GM19025 (cell line): Measurements from ENCODE around the gene SCFD2.

ENCODE experiments used
- ATAC-seq: cut with Tn5 transposase; IDR thresholded peaks from one replicate; pipeline ENCODE4 v1.9.1; 2021; ENCODE audit warnings: mild to moderate bottlenecking, low read depth, moderate library complexity; ENCODE audit not compliant: unreplicated experiment

Gene SCFD2

DNA sequence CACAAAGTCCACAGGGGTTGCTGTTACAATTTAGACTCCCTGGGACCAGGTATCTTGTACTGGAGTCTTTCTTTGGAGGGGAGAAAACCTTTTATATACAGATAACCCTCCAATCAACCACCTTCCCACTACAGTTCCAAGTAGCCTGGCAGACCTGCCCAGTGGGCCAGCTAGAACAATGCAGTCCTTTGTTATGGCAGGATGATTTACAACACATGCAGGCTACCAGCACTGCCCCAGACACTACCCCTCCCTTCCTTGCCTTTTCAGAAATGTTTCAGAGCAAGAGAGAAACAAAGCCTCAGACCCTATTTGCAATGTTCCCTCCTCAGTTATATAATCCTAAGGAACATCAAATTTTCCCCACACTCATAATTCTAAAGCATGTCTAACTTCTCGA is 492.7 kb downstream of the SCFD2 start:
- no peak for ATAC-seq

DNA sequence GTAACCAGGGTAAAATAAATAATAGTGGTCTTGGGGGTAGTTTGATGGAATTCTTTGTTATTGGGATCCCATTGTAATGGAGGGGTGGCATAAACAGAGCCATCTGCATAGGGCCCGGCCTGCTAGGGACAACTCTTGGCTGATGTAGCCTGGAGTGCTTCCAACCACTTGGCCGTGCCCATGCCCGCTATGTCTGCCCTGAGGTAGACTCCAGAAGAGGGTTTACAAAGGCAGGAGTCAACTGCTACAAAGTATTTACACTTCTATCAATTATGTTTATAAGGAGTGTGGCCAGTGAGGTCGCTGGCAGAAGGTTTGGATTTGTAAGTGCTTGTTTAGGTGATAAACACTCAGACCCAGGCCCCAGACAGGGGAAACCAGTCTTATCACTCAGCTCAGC is 495.6 kb downstream of the SCFD2 start:
- ATAC-seq = no peak

DNA sequence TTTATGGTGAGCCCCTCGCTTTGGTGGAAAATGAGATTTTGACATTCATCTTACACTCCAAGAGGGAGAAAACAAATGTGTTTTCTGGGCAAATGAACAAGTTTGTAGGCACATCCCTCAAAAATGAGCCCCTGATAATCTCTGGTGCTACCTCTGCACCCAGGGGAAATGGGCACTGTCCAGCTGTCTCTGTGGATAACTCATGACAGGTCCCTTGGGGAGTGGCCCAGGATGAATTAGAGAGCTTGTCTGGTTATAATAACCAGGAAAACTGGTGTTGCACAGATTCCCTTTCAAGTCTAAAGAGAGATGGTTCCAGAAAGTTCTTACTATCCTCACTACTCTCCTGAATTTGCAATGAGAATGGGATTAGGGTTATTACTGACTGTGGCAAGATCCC is 496.2 kb downstream of the SCFD2 start:
- ATAC-seq = no peak

DNA sequence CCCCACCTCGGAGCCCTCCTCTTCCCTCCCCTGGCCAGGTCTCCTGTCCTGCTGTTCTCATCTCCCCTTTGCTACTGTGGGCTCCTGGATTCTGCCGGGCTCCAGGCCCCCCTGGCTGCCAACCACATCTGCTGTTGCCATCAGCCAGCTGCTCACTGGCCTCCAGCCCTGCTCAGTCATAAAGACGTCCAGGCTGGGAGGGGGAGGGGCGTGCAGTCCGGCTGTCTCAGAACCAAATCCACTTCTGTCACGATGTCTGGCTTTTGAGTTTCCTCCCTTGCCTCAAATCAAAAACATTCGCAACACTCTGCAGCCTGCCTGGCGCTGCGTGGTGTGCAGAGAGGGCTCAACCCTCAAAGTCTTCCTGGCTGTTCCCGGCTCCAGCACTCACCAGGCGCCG is 496.7 kb downstream of the SCFD2 start:
- ATAC-seq = no peak

DNA sequence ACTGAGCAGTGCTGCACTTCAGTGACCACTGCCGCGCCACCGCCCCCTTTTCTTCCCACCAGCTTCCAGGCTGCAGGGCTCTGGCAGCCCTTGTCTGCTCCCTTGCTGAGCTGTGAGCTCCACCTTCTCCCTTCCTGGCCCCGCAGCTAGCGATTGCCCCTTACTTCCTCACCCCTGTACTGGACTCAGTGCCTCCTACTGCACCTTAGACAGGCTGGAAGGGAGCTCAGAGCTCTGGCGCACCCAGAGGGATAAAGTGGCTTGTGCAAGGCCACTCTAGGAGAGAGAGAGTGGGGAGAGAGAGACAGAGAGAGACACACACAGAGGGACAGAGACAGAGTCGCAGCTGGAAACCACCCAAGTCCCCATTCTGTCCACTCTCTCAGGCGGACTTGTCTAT is 497.7 kb downstream of the SCFD2 start:
- ATAC-seq = no peak

DNA sequence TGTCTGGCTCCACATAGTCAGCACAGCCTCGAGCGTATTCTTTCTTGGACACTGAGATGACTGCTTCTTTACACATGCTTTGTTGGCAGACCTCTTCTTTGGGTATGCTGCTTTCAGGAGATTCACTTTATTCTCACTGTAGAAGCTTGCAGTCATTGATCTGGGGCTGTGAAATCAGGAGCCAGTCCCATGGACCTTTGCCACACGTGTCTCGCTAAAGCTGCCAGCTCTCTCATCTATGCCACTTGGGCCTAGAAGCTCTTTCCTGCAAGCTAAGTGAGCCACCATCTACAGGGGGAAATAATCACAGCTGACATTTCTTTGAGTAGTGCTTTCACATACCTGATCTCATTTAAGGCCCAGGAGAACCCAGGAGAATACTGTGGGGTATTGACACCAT is 498.7 kb downstream of the SCFD2 start:
- no peak for ATAC-seq

DNA sequence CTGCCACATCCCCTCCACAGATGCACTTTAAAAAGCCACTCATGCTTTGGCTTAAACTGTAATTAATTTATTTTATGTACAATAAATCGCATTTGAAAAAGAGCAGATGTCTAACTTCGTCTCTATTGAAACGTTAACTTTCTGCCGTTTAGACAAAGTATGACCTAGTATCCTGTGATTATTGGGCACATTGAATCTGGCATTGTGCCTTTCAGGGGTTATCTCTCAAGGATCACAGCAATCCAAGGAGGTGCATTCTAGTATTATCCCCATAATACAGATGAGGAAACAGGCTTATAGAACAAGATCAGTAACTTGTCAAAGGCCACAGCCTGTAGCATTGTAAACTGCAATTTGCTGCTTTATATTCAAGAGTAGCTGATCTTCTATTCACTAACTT is 499.1 kb downstream of the SCFD2 start:
- no peak for ATAC-seq

DNA sequence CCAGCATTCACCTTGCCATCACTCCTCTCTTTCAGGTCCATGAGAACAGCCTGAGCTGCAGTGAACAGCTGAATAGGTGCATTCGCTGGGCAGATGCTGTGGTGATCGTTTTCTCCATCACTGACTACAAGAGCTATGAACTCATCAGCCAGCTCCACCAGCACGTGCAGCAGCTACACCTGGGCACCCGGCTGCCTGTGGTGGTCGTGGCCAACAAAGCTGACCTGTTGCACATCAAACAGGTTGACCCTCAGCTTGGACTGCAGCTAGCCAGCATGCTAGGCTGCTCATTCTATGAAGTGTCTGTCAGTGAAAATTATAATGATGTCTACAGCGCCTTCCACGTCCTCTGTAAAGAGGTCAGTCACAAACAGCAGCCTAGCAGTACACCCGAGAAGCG is 500.6 kb downstream of the SCFD2 start:
- ATAC-seq = no peak

DNA sequence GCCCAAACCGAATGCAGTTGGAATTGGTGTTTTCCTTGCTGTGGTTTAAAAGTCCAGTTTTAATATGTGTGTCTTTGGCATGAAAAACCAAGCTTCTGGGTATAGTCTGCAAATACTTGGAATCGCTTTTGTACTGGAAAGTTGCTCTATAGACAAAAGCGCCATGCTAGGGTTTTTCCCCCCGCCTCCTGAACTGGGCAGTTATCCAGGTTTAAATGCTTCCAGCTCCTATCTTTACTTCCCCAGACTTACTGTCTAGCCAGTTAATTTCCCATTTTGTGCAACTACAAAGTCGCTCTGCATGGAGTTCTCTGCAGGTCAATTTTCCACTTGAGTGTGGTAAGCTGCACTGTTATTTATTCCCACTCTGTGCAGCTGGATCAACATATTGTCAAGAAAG is 501.1 kb downstream of the SCFD2 start:
- ATAC-seq = no peak

DNA sequence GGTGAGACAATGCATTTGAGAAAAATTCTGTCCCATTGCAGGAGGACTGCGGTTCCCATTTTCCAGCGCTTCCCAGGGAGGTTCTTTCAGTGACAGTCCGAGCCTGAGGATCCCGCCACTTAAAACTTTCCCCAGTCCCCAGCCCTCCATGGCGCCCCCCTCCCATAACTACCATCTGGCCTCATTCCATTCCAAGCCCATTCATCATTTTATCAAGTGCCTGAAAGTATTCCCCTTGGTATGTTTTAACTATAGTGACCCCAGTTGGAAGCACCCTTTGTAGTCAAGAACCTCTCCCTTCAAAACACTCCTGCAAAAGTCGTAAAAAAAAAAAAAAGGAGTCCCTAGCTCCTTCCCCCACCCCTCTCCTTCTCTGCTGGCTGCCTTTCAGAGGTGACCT is 502.5 kb downstream of the SCFD2 start:
- ATAC-seq = no peak

DNA sequence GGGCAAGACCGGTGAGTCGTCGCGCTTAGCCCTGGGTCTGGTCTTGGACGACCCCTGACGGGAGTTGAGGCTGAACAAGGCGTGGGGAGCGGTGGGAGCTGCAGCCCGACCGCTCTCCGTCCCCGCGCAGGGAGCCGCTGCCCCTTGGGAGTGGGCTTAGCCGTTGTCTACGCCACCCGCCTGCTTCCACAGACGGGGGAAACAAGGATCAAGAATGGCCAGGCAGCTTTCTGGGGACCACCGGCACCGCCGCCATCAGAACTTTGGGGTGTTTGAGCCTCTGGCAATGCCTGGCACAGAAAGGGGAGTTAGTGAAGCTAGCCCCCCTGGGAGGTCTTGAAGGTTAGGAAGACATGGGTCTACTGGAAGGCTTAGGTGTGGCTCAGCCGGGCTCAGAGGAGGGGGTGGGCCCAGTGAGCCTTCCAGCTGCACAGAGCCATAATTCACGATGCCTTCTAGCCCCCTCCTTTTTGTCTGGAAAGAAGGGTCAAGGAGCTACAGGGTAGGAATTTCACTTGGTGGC is 503.2 kb downstream of the SCFD2 start:
- ATAC-seq = no peak

DNA sequence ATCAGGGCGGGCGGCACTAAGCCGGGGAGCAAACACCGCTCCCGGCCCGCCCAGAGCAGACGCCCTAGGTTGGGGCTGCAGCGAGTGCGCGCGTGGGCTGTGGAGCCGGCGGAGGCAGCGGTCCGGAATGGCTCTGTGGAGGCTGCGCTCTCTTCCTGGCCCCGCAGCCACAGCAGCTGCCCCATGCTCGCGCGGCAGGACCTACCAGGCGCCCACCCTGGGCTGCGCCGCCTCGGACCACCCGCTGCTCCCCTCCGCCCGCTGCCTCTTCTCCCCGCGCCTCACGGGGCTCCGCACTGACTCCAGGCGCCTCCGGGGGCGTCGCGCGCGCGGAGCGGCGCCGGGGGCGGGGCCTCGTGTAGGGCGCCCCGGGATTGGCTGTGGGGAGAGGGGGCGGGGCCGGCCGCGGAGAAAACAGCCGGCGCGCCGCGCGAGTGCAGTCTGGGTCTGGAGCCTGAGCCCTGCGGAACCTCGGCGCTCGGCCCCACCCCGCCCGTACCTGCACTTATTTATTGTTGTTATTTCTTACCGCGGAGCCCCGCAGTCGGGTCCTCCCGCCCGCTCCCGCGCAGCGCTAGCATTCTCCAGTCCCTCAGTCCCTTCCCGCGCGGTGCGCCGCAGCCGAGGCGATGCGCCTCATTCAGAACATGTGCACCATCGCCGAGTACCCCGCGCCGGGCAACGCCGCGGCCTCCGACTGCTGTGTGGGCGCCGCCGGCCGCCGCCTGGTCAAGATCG is 503.8 kb downstream of the SCFD2 start, which contains the start of gene RASL11B:
RASL11B (plus strand) TSS at position 439 of the 738 bp plus-strand sequence; CDS start at position 630, 191 bp downstream.
- peak; percentile 99 for ATAC-seq

DNA sequence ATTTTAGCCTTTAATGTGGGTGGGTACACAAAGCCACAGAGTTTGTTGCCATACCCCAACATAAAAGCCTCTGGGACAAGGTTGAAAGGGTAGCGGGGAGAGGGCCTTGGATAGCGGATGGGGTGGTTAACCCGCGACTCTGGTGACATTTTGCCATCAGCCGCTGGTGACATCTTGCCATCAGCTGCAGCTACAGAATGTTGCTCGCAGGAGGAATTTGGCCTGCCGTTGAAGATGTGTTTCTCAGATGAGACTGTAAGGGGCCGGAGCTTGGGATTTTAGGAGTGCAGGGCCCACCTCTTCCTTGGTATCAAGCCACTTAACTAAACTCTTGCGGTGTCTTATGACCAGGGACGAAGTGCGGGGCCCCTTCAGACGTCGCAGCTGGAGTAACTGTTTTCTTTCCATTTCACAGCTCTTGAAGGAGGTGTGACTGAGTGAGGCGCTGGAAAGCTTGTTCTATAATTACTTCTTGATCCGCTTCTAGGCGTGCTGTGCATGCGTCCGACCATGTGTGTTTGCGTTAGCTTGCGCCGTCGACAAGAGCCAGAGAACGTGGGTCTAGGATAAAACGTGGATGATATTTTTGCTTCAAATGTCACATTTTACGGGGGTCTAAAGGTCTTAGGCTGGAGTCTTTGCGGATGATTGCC is 504.6 kb downstream of the SCFD2 start:
- ATAC-seq = no peak

DNA sequence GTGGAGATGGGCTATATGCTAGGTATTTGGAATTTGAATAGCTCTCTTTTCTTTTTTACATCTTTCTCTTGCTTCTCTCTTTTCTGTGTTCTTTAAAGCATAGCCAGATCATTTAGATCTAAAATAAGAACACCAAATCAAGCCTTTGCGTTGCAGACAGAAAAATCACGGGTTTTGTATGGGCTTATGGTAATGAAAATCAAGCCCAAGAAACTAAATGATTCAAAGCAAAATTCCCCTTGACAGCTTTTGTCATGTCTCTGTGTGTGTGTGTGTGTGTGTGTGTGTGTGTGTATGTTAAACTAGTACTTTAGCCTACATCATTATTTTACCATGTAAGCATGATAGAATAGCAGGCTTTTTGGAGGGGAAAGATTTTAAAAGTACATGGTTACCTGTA is 505.5 kb downstream of the SCFD2 start:
- ATAC-seq = no peak

DNA sequence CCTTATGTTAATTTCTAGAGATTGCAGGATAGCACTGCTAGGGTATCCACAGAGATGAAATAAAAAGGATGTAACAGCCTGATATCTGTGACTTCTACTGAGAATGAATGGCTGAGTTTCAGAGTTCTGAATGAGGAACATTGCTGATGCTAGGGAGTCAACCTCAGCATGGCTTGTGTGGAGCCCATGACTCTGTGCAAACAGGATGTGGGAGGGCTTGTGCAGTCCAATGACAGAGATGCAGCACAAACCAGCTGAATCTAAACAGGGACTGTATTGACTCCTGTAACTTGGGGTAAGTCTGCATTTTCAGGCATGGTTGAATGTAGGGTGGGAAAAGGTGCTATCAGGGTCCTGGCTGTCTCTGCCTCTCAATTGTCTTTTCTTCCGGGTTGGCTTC is 509.1 kb downstream of the SCFD2 start:
- no peak for ATAC-seq

DNA sequence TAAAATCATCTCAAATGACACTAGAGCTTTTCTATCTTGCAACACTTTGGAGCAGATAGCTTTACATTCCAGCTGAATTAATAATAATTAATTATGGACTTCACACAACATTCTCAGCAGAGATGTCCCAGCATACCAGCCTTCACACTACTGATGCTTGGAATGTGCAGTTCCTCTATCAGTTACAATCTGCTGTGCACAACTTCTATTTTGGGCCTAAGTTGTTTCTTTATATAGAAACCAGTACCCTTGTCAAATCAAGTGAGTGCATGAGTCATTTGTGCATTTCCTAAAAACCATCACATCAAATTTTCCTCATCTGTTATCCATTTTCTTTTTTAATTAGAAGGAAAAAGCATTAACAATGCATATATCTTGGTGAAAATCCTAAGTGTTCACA is 512.5 kb downstream of the SCFD2 start:
- no peak for ATAC-seq

DNA sequence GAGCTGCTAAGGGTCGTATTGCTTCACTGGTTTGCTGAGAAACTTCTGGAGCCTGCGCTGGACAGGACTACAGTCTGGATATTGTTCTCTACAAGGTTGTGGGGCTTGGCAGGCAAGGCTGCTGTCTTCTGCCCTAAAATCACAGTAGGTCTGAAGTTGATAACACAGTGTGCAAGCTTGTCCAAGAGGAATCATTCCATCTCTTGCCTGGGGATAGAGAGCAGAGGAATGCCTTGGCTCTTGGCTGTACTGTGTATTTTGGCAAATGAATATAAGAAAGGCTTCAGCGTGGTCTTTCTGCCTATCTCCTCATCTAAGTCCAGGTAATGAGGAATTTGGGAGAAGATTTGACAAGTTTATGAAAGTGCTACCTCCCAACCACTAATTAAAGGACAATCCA is 513.1 kb downstream of the SCFD2 start:
- ATAC-seq = no peak

DNA sequence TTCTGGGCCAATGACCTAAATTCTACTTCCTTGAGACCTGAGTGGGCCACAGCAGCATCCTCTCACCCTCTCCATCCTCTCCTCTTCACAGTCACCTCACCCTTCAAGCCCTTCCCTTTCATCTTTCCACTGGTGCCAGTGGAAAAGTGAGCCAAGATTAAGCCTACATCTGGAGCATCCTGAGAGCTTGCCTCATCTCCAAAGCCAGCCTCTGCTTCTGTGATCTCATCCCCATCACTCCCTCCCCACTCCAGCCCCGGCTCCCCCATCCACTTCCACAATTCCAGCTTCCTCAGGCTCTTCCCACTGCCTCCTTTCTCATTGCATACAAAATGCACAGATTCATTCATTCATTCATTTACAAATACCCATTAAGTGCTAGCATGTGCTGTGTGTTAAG is 513.8 kb downstream of the SCFD2 start:
- no peak for ATAC-seq

DNA sequence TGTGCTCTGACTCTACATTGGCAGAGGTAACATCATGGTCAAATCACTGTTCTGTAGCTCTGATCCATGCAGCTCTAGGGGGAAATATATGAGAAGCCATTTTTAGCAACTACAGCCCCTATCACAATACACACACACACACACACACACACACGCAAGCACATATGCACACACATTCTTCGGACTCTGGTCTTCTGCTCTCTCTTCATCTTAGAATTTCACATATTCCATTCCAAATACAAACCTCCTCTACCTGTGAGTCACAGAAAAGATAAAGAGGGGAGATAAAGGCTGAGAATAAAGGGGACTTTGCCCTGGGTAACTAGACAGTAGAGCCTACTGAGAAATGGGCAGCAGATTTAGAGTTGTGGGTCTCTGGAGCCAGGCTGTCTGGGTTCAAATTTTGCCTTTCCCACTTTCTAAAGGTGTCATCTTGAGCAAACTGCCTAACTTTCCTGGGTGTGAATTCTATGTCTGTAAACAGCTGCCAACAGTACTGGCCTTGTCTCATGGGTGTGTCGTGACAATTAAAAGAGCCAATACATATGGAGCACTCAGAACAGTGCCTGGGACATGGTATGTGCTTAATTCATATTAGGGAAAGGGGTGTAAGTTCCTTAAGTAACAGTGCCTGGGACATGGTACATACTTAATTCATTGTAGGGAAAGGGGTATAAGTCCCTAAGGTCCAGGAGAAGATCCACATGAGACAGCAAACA is 515.3 kb downstream of the SCFD2 start:
- ATAC-seq = no peak

DNA sequence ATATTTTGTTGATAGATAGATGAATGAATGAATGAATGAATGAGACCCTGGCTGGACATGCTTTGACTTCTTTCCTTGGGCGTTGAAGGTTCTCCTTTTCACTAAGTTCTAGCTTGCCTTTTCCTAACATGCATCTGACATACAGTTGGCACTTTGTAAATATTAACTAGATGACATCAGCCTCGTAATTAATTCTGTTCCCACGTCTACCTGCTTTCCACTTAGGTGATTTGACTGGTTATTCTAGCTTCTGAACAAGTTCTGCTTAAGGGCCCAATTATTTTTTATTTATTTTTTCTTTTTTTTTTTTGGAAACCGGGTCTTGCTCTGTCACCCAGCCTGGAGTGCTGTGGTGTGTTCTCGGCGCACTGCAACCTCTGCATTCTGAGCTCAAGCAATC is 517.6 kb downstream of the SCFD2 start:
- ATAC-seq = no peak

DNA sequence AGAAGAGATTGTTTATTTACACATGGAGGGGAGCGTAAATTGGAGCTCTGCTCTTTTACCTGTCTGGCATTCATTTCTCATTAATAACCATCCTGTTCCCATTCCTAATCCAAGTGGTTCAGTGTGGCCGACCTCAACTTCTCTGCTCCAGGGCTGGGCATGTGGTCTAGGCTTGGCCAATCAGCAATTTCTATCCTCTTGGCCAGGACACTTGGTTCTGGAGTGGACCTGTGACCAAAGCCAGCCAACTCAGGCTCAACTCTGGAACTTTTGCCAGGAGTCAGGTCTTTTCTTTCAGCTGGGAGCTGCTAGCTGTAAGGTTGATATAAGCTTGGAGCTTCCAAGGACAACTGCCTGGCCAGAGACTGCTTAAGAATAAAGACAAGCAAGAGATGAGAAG is 519.4 kb downstream of the SCFD2 start:
- no peak for ATAC-seq
